GM12864 (cell line): ENCODE data around the gene MCM9.
A peak's percentile ranks its signal among the peaks of the same experiment; 100 is the strongest.

Experiments used
- DNase-seq: peaks from one replicate; pipeline ENCODE4 v3.0.0-alpha.2; 2011; ENCODE audit warnings: low read depth
- H3K4me3 ChIP-seq: 2 replicates; pipeline ENCODE4 v1.5.1; 2011; ENCODE audit warnings: mild to moderate bottlenecking, low read depth, low read length, control low read depth
- CTCF ChIP-seq: IDR thresholded peaks from 2 replicates; pipeline ENCODE4 v1.5.1; 2011; ENCODE audit warnings: low read depth, mild to moderate bottlenecking, moderate library complexity, low read length, control low read depth, inconsistent platforms; ENCODE audit errors: missing control alignments

Gene MCM9

GRCh38 chr6:118895859-118896258 is 39.1 kb downstream of the MCM9 start:
- TF ChIP-seq CTCF = no peak
- no peak for DNase-seq
- peak overlapping the region; percentile 67; the same call in 1 of the 2 replicates for H3K4me3 ChIP-seq

GRCh38 chr6:118895261-118895560 is 39.7 kb downstream of the MCM9 start:
- no peak for DNase-seq
- peak overlapping the region; percentile 67 for H3K4me3 ChIP-seq
- TF ChIP-seq CTCF = no peak

- H3K4me3 ChIP-seq = peak overlapping the region; percentile 67
- no peak for DNase-seq
- no peak for TF ChIP-seq CTCF
These were observed 40.3 kb downstream of the MCM9 start for GRCh38 chr6:118894425-118895260.

- DNase-seq = peak; percentile 94
- peak; percentile 53 for TF ChIP-seq CTCF
- H3K4me3 ChIP-seq = peak within 1 kb of the TSS; percentile 67
These were observed 41.0 kb downstream of the MCM9 start, which contains the start of gene ASF1A for GRCh38 chr6:118893807-118894424. TSS of gene ASF1A (plus strand) at chr6:118894152. CDS start at chr6:118894414, 262 bp downstream.

GRCh38 chr6:118893064-118893806 is 41.7 kb downstream of the MCM9 start:
- TF ChIP-seq CTCF = no peak
- peak overlapping the region; percentile 65 for H3K4me3 ChIP-seq
- no peak for DNase-seq

- TF ChIP-seq CTCF = no peak
- peak overlapping the region; percentile 65 for H3K4me3 ChIP-seq
- no peak for DNase-seq
These were observed 42.5 kb downstream of the MCM9 start for GRCh38 chr6:118892355-118892991.
